Bronchial epithelial cell (primary cell): ENCODE results near the gene SLC15A4. TPM values are rescaled to one million over a fixed set of nuclear protein-coding genes. Genes with fewer than 3 reads are reported as not detected.

ENCODE experiments used
- DNase-seq: peaks from one replicate; pipeline ENCODE4 v3.0.0-alpha.2; 2010; ENCODE audit warnings: low read depth
- FAIRE-seq: peaks from 2 replicates; lab custom pipeline; 2011; peaks lifted over from hg19 to GRCh38; lab: Jason Lieb, UNC
- H3K27me3 ChIP-seq: 2 replicates; pipeline ENCODE4 v1.5.1; 2011; ENCODE audit warnings: low read length; ENCODE audit not compliant: control insufficient read depth, insufficient read depth
- H3K36me3 ChIP-seq: 2 replicates; pipeline ENCODE4 v1.5.1; 2011; ENCODE audit warnings: low read length; ENCODE audit not compliant: control insufficient read depth, insufficient read depth
- H3K4me3 ChIP-seq: 2 replicates; pipeline ENCODE4 v1.5.1; 2011; ENCODE audit warnings: mild to moderate bottlenecking, low read depth, low read length, control low read depth
- total RNA-seq: library from RNA; depleted of rRNA; stranded (reverse); fragments of >200 nt; gene quantifications from 2 replicates; pipeline ENCODE4 v1.2.1, GENCODE V29; 2014
- TF ChIP-seq, protein P1 (sequence below): IDR thresholded peaks from 2 replicates; pipeline ENCODE4 v1.5.1; 2011; ENCODE audit warnings: mild to moderate bottlenecking, moderate library complexity, low read length, control low read depth, inconsistent platforms; ENCODE audit not compliant: insufficient read depth, severe bottlenecking

SLC15A4 gene
- total RNA-seq, 1 donor from 2014 or later, result 70.0 TPM

DNA sequence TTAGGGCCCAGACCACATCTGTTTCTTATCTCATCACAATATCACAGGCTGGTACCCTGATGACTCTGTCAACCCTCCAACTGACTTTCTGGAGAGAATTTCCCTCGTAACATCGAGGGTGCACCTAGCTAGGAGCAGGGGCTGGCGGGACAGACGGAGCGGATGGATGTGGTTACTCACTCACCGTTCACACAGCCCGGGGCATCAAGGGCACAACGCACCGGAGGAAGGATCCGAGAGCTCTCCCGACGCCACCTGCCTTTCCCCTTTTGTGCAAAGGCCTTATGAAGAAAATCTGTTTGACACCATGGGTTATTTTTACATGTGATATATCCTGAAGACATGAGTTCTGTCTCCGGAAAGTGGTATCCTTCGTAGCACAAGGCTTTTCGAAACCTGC is 31.4 kb downstream of the SLC15A4 start:
- peaks cover 7% of the 10 kb centered on the region for H3K36me3 ChIP-seq
- TF ChIP-seq, protein P1, sequence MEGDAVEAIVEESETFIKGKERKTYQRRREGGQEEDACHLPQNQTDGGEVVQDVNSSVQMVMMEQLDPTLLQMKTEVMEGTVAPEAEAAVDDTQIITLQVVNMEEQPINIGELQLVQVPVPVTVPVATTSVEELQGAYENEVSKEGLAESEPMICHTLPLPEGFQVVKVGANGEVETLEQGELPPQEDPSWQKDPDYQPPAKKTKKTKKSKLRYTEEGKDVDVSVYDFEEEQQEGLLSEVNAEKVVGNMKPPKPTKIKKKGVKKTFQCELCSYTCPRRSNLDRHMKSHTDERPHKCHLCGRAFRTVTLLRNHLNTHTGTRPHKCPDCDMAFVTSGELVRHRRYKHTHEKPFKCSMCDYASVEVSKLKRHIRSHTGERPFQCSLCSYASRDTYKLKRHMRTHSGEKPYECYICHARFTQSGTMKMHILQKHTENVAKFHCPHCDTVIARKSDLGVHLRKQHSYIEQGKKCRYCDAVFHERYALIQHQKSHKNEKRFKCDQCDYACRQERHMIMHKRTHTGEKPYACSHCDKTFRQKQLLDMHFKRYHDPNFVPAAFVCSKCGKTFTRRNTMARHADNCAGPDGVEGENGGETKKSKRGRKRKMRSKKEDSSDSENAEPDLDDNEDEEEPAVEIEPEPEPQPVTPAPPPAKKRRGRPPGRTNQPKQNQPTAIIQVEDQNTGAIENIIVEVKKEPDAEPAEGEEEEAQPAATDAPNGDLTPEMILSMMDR, result no peak
- DNase-seq (no peak), FAIRE-seq (no peak)
- no peaks in the 10 kb centered on the region for H3K27me3 ChIP-seq
- H3K4me3 ChIP-seq, result no peak overlapping the region

DNA sequence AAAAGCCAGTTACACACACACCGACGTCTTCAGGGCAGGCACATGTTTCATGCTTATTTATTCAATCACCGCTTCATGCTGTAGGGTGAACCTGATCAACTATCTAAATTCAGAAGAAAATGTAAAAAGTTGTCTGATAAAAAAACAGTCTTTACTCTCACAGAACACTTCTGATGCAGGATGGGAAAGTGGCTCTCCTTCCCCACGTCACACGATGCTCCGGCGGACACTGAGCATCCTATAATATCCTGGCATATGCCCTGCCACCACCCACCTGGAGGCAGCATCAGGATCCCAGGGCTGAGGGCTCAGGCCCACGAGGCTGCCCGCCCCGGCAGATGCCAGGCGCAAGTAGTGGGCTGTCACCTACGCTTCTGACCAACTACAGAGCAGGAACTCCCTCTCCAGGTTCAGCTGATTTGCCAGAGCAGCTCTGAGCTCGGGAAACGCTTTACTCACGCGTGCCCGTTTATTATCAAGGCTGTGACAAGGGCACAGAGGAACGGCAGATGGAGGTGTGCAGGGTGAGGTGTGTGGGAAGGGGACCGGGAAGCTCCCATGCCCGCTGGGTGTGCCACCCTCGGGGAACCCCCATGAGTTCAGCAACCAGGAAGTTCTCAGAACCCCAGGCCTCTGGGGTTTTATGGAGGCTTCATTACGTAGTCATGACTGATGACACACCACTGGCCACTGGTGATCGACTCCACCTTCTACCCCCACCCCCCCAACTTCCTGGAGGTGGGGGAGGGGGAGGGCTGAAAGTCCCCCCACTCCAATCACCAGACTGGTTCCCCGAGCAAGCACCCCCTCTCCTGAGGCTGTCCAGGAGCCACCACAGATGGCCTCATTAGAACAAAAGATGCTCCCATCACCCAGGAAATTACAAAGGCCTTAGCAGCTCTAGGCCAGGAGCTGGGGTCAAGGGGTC is 32.1 kb downstream of the SLC15A4 start:
- TF ChIP-seq, protein P1, result no peak
- FAIRE-seq, result no peak
- H3K36me3 ChIP-seq, result peaks cover 7% of the 10 kb centered on the region

DNA sequence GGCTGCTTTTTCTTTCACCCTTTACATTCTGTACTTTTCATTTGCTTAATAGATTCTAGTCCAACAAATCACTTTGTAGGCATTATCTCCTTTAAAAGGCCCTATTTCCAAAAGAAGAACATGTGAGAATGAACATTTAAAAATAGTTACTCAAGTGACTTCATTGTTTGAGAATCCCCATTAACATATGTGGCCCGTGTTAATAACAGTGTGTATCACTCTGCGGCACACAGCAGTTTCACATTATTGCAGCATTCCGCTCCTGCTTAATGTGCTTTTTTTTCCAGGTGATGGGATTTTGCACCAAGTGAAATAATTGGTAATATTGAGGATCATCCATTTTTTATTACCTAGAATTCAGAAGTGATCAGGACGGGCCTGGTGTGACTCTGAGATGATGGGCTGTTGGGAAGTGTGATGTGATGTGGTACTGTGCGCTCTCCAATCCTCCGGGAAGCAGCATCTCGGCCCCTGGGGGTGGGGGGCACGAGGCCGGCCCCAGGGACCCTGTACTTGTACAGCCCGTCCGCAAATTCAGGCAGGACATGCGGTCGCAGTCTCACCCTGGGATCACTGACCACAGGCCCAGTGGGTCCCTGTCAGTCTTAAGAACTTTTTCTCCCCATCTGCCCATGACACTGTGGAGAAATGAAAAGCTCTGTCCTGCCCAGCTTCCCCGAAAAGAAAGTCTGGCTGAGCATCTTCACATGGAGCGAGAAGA is 32.9 kb downstream of the SLC15A4 start:
- no peak for DNase-seq
- FAIRE-seq, result no peak
- Histone ChIP-seq H3K4me3 (no peak overlapping the region), H3K36me3 (peaks cover 6% of the 10 kb centered on the region), H3K27me3 (no peaks in the 10 kb centered on the region)
- TF ChIP-seq, protein P1, result no peak

More for the DNA sequence above, 32.1 kb downstream of the SLC15A4 start:
- Histone ChIP-seq H3K4me3 (no peak overlapping the region), H3K27me3 (no peaks in the 10 kb centered on the region)
- DNase-seq, result peak; percentile 20

DNA sequence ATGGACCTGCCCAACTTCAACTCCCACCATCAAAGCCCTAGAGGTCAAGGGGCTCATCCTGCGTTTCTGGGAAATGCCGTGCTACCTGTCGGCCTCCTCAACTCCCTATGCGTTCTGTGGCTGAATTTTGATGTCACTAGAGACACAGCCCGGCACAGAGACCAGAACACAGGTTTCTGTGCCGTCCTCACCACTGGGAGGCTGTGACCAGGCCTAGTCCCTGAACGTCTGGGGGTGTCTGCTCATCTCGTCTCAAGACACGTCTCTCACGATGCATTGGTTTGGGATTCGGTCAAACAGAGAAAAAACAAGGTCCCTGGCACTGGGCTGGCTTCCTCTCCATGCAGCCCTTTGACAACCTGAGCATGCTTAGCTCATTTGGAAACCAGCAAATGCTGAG is 33.5 kb downstream of the SLC15A4 start:
- FAIRE-seq (no peak), DNase-seq (no peak)
- TF ChIP-seq, protein P1, result no peak
- no peak overlapping the region for H3K4me3 ChIP-seq
- H3K36me3 ChIP-seq, result peaks cover 4% of the 10 kb centered on the region
- H3K27me3 ChIP-seq, result no peaks in the 10 kb centered on the region

DNA sequence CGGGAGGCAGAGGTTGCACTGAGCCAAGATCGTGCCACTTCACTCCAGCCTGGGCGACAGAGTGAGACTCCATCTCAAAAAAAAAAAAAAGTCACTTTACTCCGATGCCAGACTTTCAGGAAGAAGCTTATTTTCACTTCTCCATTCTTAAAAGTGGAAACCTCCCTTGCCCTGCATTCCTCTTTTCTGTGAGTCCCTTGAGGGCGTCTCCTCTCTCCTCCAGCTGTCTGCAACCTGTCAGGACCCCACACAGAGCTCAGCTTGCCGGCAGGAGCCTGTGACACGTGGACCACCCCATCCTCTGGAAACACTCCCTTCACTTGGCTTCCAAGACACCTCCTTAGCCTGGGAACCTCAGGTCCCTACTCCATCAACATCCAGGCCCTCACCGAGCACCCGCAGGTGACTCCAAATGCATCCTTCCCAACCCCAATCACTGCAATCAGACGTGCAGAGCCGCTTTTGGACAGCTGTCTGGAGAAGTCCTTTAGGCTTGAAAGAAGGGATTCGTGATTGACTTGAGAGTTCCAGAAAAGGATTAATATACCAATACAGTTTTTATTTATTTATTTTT is 34.3 kb downstream of the SLC15A4 start:
- FAIRE-seq, result no peak
- DNase-seq, result no peak
- Histone ChIP-seq H3K4me3 (no peak overlapping the region), H3K36me3 (peaks cover 4% of the 10 kb centered on the region), H3K27me3 (no peaks in the 10 kb centered on the region)
- TF ChIP-seq, protein P1, result no peak
